T-cell (primary cell): ENCODE data around the gene CDC23. TPM values are rescaled to one million over a fixed set of nuclear protein-coding genes. Genes with fewer than 3 reads are reported as not detected.

Source experiments
- ATAC-seq, 4 experiments: fragments of 200-7000 bp in 3 of 4; fragments of 150-1000 bp in 1 of 4; cut with Tn5 transposase; replicated peaks in 1 of 4; 1 replicate in 3 of 4; 2 replicates in 1 of 4; pipeline ENCODE4 v1.10.0; 2021; ENCODE audit warnings: moderate library complexity in 3 of 4, mild to moderate bottlenecking in 2 of 4, moderate number of reproducible peaks in 1 of 4
- CTCF ChIA-PET, 2 donors: fragments of 300-600 bp; sonication (Branson Sonifier 250); formaldehyde crosslinking; loops; one replicate each; lab custom pipeline; 2022; ENCODE audit warnings: antibody characterized with exemption in 2 of 2; lab: Charles Lee
- POLR2A ChIA-PET, 2 donors: fragments of 300-600 bp; sonication (Branson Sonifier 250); formaldehyde crosslinking; loops; one replicate each; lab custom pipeline; 2022; ENCODE audit warnings: antibody characterized with exemption in 2 of 2; lab: Charles Lee
- DNase-seq, 35 experiments: peaks; one replicate each; pipeline versions ENCODE4 v3.0.0 to v3.0.0-alpha.2; 2013 to 2023
- H3K27ac ChIP-seq: one replicate; pipeline ENCODE4 v1.5.1; 2013; ENCODE audit warnings: low read length
- H3K27me3 ChIP-seq, 2 experiments: replicated peaks in 1 of 2; 1 replicate in 1 of 2; 2 replicates in 1 of 2; pipeline versions ENCODE4 v1.6.1 to v1.7.0; 2013; ENCODE audit warnings: low read length in 1 of 2, mixed read lengths in 1 of 2; ENCODE audit not compliant: control insufficient read depth in 2 of 2, insufficient read depth in 2 of 2; ENCODE audit errors: extremely low read depth in 1 of 2
- H3K36me3 ChIP-seq, 2 donors: 1 replicate in 1 of 2; 2 replicates in 1 of 2; pipeline versions ENCODE4 v1.6.1 to v1.7.0; 2013; ENCODE audit warnings: low read length in 1 of 2; ENCODE audit not compliant: control insufficient read depth in 2 of 2, insufficient read depth in 1 of 2; ENCODE audit errors: extremely low read depth in 1 of 2
- H3K4me1 ChIP-seq, 2 experiments: 1 replicate in 1 of 2; 2 replicates in 1 of 2; pipeline versions ENCODE4 v1.6.1 to v1.7.0; 2013; ENCODE audit warnings: low read length in 2 of 2, mixed read lengths in 1 of 2; ENCODE audit not compliant: insufficient read depth in 2 of 2, control insufficient read depth in 1 of 2; ENCODE audit errors: extremely low read depth in 1 of 2
- H3K4me3 ChIP-seq, 2 donors: 1 replicate in 1 of 2; 2 replicates in 1 of 2; pipeline versions ENCODE4 v1.5.1 to v1.7.0; 2013; ENCODE audit warnings: mild to moderate bottlenecking in 2 of 2, low read length in 1 of 2, moderate library complexity in 1 of 2; ENCODE audit not compliant: control insufficient read depth in 1 of 2; ENCODE audit errors: extremely low read depth in 1 of 2
- H3K9me3 ChIP-seq: 2 replicates; pipeline ENCODE4 v1.7.0; 2013
- H3K27ac Mint-ChIP-seq, 2 donors: one replicate each; pipeline ENCODE4 v1.8.0; 2020 to 2021; ENCODE audit warnings: mild to moderate bottlenecking in 2 of 2, mixed read lengths in 2 of 2
- H3K27me3 Mint-ChIP-seq, 2 donors: one replicate each; pipeline ENCODE4 v1.8.0; 2021 to 2022; ENCODE audit warnings: mixed read lengths in 2 of 2
- H3K36me3 Mint-ChIP-seq: one replicate; pipeline ENCODE4 v1.8.0; 2021; ENCODE audit warnings: mixed read lengths
- H3K4me1 Mint-ChIP-seq, 3 donors: one replicate each; pipeline ENCODE4 v1.8.0; 2020 to 2022; ENCODE audit warnings: mixed read lengths in 3 of 3, mild to moderate bottlenecking in 1 of 3
- H3K4me3 Mint-ChIP-seq, 3 donors: one replicate each; pipeline ENCODE4 v1.8.0; 2020 to 2022; ENCODE audit warnings: mild to moderate bottlenecking in 3 of 3, mixed read lengths in 3 of 3, moderate library complexity in 3 of 3
- H3K9me3 Mint-ChIP-seq, 3 donors: one replicate each; pipeline ENCODE4 v1.8.0; 2020 to 2022; ENCODE audit warnings: mixed read lengths in 3 of 3
- WGBS: methylation state at CpG from one replicate; pipeline ENCODE4 v1.1.5; 2013; ENCODE audit warnings: missing lambda C conversion rate; ENCODE audit not compliant: insufficient coverage; 5-methylcytosine and 5-hydroxymethylcytosine counted together
- total RNA-seq, 35 experiments: library from RNA in 6 of 35; stranded (reverse) in 6 of 35; fragments of 120-200 nt in 1 of 35; gene quantifications; one replicate each; pipeline versions ENCODE4 v1.2.1 to v1.2.4 and lab custom pipeline; 2013 to 2026

The CDC23 gene
- total RNA-seq, 5 donors from 2014 or later (not counting 1 experiment from before 2014, with no cell fraction given), result 14.8 to 31.0 (median 23.8) TPM

DNA sequence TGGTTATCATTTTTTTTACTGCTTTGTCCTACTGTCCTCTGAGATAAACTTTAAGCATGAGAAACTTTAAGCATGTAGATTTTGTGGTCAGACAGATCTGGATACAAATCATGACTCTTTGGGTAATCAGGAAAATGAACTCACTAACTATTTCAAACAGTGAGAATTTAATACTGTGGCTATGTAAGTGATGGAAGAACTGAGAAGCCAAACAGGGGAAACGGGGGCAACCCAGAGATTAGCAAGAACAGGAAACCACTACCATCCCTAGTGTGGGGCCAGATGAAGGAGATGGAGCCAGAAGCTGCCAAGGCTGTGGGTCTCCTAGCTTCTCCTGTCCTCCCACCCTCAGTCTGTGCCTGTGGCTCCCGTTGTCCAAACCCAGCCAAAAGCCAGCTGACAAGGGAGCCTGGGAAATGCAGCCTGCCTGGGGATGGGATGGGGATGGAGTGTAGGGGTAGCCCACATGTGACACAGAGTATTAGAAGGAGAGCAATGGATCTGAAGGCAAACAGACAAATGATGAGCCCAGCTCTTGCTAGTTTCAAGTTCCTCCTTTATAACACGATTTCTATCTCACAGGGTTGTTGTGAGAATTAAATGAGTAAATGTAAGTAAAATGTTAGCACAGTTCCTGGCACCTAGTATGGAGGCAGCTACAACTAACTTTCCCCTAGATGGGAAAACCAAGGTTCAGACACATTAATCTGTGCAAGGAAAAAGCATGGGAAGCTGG is 27.7 kb upstream of the CDC23 start:
- Mint-ChIP-seq H3K4me3 (peak overlapping the region in 1 of 3 donors; percentile 46), H3K27me3 (peaks cover 44 to 51% of the 10 kb centered on the region in 2 donors), H3K4me1 (peaks cover 13 to 17% (median 16%) of the 10 kb centered on the region in 3 donors), H3K36me3 (no peaks in the 10 kb centered on the region), H3K9me3 (no peaks in the 10 kb centered on the region), H3K27ac (no peak overlapping the region)
- POLR2A ChIA-PET, result interaction anchor here in 1 of 2 donors (0.7 kb wide), 1 partner anchor 67 kb away, joined by 6 read pairs; no protein-coding TSS in a partner anchor
- peaks cover 0 to 15% of the 10 kb centered on the region in 2 experiments for H3K4me1 ChIP-seq
- no peak overlapping the region for H3K4me3 ChIP-seq
- WGBS, result no CpG with 5 or more reads among the region's 3 CpGs
- no peaks in the 10 kb centered on the region for H3K9me3 ChIP-seq
- DNase-seq (no peak), ATAC-seq (peak in 1 of 4 experiments; percentile 18)
- H3K36me3 ChIP-seq, result no peaks in the 10 kb centered on the region
- H3K27ac ChIP-seq, result no peak overlapping the region
- CTCF ChIA-PET, result interaction anchor here in 1 of 2 donors (0.7 kb wide), 1 partner anchor 111 kb away, joined by 4 read pairs; the partner anchor contains the start of gene KDM3B
- peaks cover 0 to 59% of the 10 kb centered on the region in 2 experiments for H3K27me3 ChIP-seq

DNA sequence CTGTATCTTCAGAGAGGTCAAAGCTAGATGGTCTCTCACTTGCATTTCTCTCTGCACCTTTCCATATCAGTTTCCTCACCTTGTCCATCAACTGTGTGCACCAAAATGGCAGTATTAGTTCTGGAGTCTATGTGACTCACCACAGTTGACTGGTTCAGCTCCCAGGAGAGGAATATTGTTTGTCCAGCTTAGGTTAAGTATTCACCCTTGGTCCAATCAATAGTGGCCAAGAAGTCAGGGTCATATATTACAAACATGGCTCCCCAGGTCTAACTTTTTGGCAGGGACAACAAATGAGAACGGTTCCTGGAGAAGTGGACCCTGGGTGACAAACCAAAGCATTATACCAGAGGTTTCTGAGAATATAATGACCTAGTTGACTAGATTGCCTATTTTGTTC is 24.9 kb upstream of the CDC23 start:
- CTCF ChIA-PET, result no interaction called here
- no peaks in the 10 kb centered on the region for H3K9me3 Mint-ChIP-seq
- Histone ChIP-seq H3K4me1 (peaks cover 0 to 15% of the 10 kb centered on the region in 2 experiments), H3K9me3 (no peaks in the 10 kb centered on the region), H3K27ac (no peak overlapping the region), H3K4me3 (no peak overlapping the region), H3K36me3 (no peaks in the 10 kb centered on the region), H3K27me3 (peaks cover 0 to 46% of the 10 kb centered on the region in 2 experiments)
- ATAC-seq (no peak), DNase-seq (no peak)
- H3K27ac Mint-ChIP-seq, result no peak overlapping the region
- WGBS, result no CpG with 5 or more reads among the region's 1 CpG
- POLR2A ChIA-PET, result no interaction called here
- peaks cover 13 to 17% (median 16%) of the 10 kb centered on the region in 3 donors for H3K4me1 Mint-ChIP-seq
- no peaks in the 10 kb centered on the region for H3K36me3 Mint-ChIP-seq
- H3K27me3 Mint-ChIP-seq, result peaks cover 34 to 35% of the 10 kb centered on the region in 2 donors
- H3K4me3 Mint-ChIP-seq, result no peak overlapping the region

- ATAC-seq (no peak), DNase-seq (no peak)
- ChIA-PET CTCF (no interaction called here), POLR2A (no interaction called here)
- H3K4me1 ChIP-seq, result no peaks in the 10 kb centered on the region
- Mint-ChIP-seq H3K4me3 (no peak overlapping the region), H3K27me3 (peaks cover 24 to 26% of the 10 kb centered on the region in 2 donors), H3K9me3 (no peaks in the 10 kb centered on the region), H3K36me3 (no peaks in the 10 kb centered on the region), H3K4me1 (no peaks in the 10 kb centered on the region), H3K27ac (no peak overlapping the region)
- H3K4me3 ChIP-seq, result no peak overlapping the region
- no CpG with 5 or more reads among the region's 2 CpGs for WGBS
- H3K36me3 ChIP-seq, result no peaks in the 10 kb centered on the region
- peaks cover 0 to 22% of the 10 kb centered on the region in 2 experiments for H3K27me3 ChIP-seq
- H3K9me3 ChIP-seq, result no peaks in the 10 kb centered on the region
- no peak overlapping the region for H3K27ac ChIP-seq
Measured at GRCh38 chr5:138234651-138235050, 21.5 kb upstream of the CDC23 start.

DNA sequence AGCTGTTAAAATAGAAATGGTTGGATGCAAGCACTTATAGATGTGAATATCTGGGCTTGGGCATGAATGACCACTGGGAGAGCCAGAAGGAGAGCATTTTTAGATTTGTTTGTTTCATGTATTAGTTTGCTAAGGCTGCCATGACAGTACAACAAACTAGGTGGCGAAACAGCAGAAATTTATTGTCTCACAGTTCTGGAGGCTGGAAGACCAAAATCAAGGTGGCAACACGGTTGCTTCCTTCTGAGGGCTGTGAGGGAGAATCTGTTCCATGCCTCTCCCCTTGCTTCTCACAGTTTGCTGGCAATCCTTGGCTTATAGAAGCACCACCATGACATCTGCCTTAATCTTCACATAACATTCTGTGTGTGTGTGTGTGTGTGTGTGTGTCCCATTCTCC is 20.2 kb upstream of the CDC23 start:
- no peaks in the 10 kb centered on the region for H3K9me3 ChIP-seq
- H3K27ac ChIP-seq, result no peak overlapping the region
- H3K4me3 Mint-ChIP-seq, result no peak overlapping the region
- H3K4me1 Mint-ChIP-seq, result no peaks in the 10 kb centered on the region
- no peak for DNase-seq
- POLR2A ChIA-PET, result no interaction called here
- no peaks in the 10 kb centered on the region for H3K4me1 ChIP-seq
- no peaks in the 10 kb centered on the region for H3K9me3 Mint-ChIP-seq
- no peak overlapping the region for H3K4me3 ChIP-seq
- no peak overlapping the region for H3K27ac Mint-ChIP-seq
- no peak for ATAC-seq
- peaks cover 13 to 21% of the 10 kb centered on the region in 2 donors for H3K27me3 Mint-ChIP-seq
- CTCF ChIA-PET, result interaction anchor here in 1 of 2 donors (0.6 kb wide), 1 partner anchor 1029 kb away, joined by 4 read pairs; no protein-coding TSS in a partner anchor
- no peaks in the 10 kb centered on the region for H3K36me3 Mint-ChIP-seq
- peaks cover 0 to 14% of the 10 kb centered on the region in 2 experiments for H3K27me3 ChIP-seq
- H3K36me3 ChIP-seq, result no peaks in the 10 kb centered on the region
- WGBS, result no CpG with 5 or more reads among the region's 2 CpGs

- H3K36me3 ChIP-seq, result no peaks in the 10 kb centered on the region
- no peak overlapping the region for H3K4me3 Mint-ChIP-seq
- no peak overlapping the region for H3K27ac Mint-ChIP-seq
- 89% methylated on average over 5 of the region's 7 CpGs for WGBS
- no peak overlapping the region for H3K27ac ChIP-seq
- POLR2A ChIA-PET, result interaction anchor here in 1 of 2 donors (0.7 kb wide), 1 partner anchor 663 kb away, joined by 3 read pairs; no protein-coding TSS in a partner anchor
- H3K4me1 Mint-ChIP-seq, result no peaks in the 10 kb centered on the region
- CTCF ChIA-PET, result no interaction called here
- H3K36me3 Mint-ChIP-seq, result peaks cover under 1% of the 10 kb centered on the region
- H3K27me3 ChIP-seq, result peaks cover 0 to 14% of the 10 kb centered on the region in 2 experiments
- no peaks in the 10 kb centered on the region for H3K9me3 ChIP-seq
- H3K4me1 ChIP-seq, result no peaks in the 10 kb centered on the region
- H3K27me3 Mint-ChIP-seq, result peaks cover 13 to 21% of the 10 kb centered on the region in 2 donors
- no peak overlapping the region for H3K4me3 ChIP-seq
- no peak for ATAC-seq
- H3K9me3 Mint-ChIP-seq, result peaks cover 0 to 4% (median under 1%) of the 10 kb centered on the region in 3 donors
- no peak for DNase-seq
Measured at GRCh38 chr5:138230981-138231589, 18.0 kb upstream of the CDC23 start.

- Mint-ChIP-seq H3K4me1 (no peaks in the 10 kb centered on the region), H3K36me3 (peaks cover 2% of the 10 kb centered on the region), H3K27me3 (peaks cover 13 to 20% of the 10 kb centered on the region in 2 donors), H3K27ac (no peak overlapping the region), H3K9me3 (peaks cover 0 to 7% (median 6%) of the 10 kb centered on the region in 3 donors), H3K4me3 (no peak overlapping the region)
- no peaks in the 10 kb centered on the region for H3K36me3 ChIP-seq
- DNase-seq, result no peak
- no peak overlapping the region for H3K27ac ChIP-seq
- CTCF ChIA-PET, result interaction anchor here in 1 of 2 donors (0.7 kb wide), 2 partner anchors 208 to 1974 kb away, joined by 4 read pairs; no protein-coding TSS in a partner anchor
- H3K4me3 ChIP-seq, result no peak overlapping the region
- H3K27me3 ChIP-seq, result peaks cover 0 to 15% of the 10 kb centered on the region in 2 experiments
- POLR2A ChIA-PET, result no interaction called here
- no peak for ATAC-seq
- H3K4me1 ChIP-seq, result no peaks in the 10 kb centered on the region
- no peaks in the 10 kb centered on the region for H3K9me3 ChIP-seq
Measured at GRCh38 chr5:138230261-138230660, 17.1 kb upstream of the CDC23 start.
